HG02571 (cell line): Measurements from ENCODE around the gene CACNB2.
"Not testable (repeated sequence)": the region's sequence is repeated elsewhere in the genome, so short reads cannot be mapped to it uniquely, and the experiment has no call there.

ENCODE experiments used
- ATAC-seq: cut with Tn5 transposase; IDR thresholded peaks from one replicate; pipeline ENCODE4 v1.9.1; 2021; ENCODE audit warnings: mild to moderate bottlenecking, moderate library complexity; ENCODE audit not compliant: unreplicated experiment

Gene CACNB2

GRCh38 chr10:18554479-18554878 is 414.3 kb downstream of the CACNB2 start:
- ATAC-seq, result no peak

- no peak for ATAC-seq
These were observed 416.4 kb downstream of the CACNB2 start for GRCh38 chr10:18556522-18557147.

GRCh38 chr10:18557960-18558359 is 417.7 kb downstream of the CACNB2 start:
- ATAC-seq, result no peak

GRCh38 chr10:18561861-18562551 is 421.8 kb downstream of the CACNB2 start:
- no peak for ATAC-seq

GRCh38 chr10:18563003-18563726 is 422.9 kb downstream of the CACNB2 start:
- ATAC-seq, result no peak

GRCh38 chr10:18565006-18565405 is 424.8 kb downstream of the CACNB2 start:
- no peak for ATAC-seq

- ATAC-seq, result no peak
These were observed 426.0 kb downstream of the CACNB2 start for GRCh38 chr10:18566177-18566576.

GRCh38 chr10:18567343-18567856 is 427.2 kb downstream of the CACNB2 start:
- no peak for ATAC-seq

GRCh38 chr10:18570386-18570785 is 430.2 kb downstream of the CACNB2 start:
- ATAC-seq, result not testable (repeated sequence)

- no peak for ATAC-seq
These were observed 430.9 kb downstream of the CACNB2 start for GRCh38 chr10:18571076-18571475.

GRCh38 chr10:18571780-18572179 is 431.6 kb downstream of the CACNB2 start:
- no peak for ATAC-seq

GRCh38 chr10:18572959-18573561 is 432.8 kb downstream of the CACNB2 start:
- ATAC-seq, result no peak

- no peak for ATAC-seq
These were observed 436.4 kb downstream of the CACNB2 start for GRCh38 chr10:18576586-18576985.

GRCh38 chr10:18577823-18578685 is 437.8 kb downstream of the CACNB2 start:
- ATAC-seq, result no peak

GRCh38 chr10:18582803-18583202 is 442.6 kb downstream of the CACNB2 start:
- no peak for ATAC-seq

- no peak for ATAC-seq
These were observed 443.5 kb downstream of the CACNB2 start for GRCh38 chr10:18583575-18584270.

- not testable (repeated sequence) for ATAC-seq
These were observed 446.4 kb downstream of the CACNB2 start for GRCh38 chr10:18586637-18587036.

- not testable (repeated sequence) for ATAC-seq
These were observed 450.9 kb downstream of the CACNB2 start for GRCh38 chr10:18591141-18591540.
